EH (cell line): ENCODE measurements around the gene GTF2F1.
A peak's percentile ranks its signal among the peaks of the same experiment; 100 is the strongest.
"Not testable (repeated sequence)": the region's sequence is repeated elsewhere in the genome, so short reads cannot be mapped to it uniquely, and the experiment has no call there.

ENCODE experiments used
- DNase-seq: peaks from one replicate; pipeline ENCODE4 v3.0.0-alpha.2; 2015; ENCODE audit warnings: low read depth

The GTF2F1 gene, protein sequence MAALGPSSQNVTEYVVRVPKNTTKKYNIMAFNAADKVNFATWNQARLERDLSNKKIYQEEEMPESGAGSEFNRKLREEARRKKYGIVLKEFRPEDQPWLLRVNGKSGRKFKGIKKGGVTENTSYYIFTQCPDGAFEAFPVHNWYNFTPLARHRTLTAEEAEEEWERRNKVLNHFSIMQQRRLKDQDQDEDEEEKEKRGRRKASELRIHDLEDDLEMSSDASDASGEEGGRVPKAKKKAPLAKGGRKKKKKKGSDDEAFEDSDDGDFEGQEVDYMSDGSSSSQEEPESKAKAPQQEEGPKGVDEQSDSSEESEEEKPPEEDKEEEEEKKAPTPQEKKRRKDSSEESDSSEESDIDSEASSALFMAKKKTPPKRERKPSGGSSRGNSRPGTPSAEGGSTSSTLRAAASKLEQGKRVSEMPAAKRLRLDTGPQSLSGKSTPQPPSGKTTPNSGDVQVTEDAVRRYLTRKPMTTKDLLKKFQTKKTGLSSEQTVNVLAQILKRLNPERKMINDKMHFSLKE

DNA sequence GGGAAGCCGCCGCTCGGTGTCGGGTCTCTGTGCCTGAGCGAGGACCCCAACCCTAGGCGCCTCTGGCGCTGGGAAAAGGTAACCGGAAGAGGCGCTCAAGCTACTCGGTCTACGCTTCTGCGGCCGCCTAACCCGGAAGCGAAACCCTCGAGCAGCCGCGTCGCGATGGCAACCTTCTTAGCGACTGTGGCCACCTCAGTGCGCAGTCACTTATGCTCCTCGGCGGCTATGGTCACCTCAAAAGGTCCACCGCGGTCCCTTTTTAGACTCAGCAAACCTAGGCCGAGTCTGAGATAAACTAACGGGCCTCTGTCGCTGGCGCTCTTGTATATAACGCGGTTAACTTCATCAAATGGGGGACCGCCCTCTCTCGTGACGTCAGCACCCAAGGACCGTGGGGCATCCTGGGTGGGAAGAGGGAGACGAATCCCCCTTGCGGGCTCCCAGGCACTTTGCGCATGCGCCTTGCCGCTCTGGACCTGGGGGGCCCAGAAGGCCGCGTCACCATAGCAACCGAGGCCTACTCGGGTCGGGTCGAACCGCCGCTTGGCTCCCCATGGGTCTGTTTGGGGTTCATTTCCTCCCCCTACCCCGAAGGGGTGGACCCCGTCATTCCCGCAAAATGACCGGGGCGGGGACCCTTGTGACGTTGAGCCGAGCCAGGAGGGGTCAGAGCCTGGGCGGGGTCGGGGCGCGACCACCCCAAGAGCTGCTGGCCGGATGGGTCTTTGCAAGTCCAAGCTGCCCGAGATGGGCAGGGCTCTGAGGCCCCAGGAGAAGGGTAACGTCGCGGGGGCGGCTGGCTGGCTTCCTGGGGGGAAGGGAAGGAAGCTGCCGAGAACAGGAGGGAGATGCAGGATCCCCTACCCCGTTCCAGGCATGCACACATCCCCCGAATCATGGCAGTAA is at the start of gene GTF2F1:
GTF2F1 (minus strand) TSS at position 91 of the 909 bp plus-strand sequence. CDS start 169 bp downstream, outside the sequence.
- peak; percentile 97 for DNase-seq

DNA sequence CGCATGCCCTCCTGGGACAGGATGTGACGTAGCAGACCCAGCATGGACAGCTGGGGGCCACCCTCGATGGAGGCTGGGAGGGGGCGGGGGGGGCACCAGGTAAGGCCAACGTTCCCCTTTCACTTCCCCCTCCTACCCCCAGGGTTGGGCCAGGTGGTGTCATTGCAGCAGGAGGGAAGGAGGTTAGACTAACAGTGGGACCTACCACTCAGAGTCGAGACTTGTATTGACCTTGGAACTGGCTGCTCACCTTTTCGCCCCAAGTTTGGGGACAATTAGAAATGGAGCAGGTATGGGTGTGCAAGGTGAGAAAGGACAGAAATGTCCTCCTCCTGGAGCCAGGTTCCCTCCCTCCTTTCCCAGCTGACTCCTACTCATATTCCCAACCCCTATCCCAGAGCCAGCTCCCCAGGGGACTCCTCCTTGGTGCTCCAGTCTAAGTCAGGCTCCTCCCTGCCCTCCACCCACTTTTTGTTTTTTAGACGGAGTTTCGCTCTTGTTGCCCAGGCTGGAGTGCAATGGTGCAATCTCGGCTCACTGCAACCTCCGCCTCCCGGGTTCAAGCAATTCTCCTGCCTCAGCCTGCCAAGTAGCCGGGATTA is 49.2 kb upstream of the GTF2F1 start:
- no peak for DNase-seq

DNA sequence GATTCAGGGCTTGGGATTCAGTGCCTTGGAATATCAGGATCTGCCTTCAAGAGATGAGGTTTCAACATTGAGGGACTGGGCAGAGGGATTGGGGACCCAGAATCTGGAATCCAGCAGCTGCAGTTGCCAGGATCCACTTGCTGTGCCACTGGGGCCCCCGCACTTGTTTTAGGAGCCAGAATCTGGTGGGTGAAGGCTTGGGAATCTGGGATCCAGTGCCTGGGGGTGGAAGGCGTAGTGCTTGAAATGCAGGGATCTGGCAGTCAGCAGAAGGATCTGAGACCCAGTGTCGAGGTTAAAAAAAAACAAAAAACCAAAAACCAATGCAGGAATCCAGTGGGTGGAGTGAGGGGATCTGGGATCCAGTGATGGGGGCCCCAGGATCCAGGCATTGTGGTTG is 47.9 kb upstream of the GTF2F1 start:
- no peak for DNase-seq

DNA sequence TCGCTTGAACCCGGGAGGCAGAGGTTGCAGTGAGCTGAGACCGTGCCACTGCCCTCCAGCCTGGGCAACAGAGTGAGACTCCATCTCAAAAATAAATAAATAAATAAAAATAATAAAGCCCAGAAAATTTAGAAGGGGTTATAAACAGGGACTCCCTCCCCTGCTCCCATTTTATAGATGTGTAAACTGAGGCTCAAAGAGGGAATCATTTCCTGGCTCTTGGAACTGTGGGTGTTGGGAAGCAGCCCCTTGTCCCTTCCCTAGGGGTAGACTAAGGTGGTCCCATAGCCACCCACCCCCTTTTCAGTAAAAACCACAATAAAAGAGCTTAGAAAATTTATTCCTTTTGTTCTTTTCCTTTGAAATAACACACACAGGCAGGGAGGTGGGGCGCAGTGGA is 46.8 kb upstream of the GTF2F1 start:
- no peak for DNase-seq

DNA sequence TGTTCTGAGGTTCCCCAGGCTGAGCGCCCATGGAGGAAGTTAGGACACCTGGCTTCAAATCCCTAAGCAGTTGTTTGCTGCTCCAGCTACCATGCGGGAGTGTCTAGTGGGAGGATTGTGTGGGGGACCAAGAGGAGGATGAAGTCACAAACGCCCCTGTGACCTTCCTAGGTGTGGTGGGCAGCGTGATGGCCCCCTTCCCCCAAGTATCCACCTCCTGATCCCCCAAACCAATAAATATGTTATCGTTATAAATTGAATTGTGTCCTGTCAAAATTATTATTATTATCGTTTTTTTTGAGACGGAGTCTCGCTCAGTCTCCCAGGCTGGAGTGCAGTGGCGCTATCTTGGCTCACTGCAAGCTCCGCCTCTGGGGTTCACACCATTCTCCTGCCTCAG is 40.7 kb upstream of the GTF2F1 start, which contains the start of gene SLC25A41:
SLC25A41 (minus strand) TSS at position 101 of the 400 bp plus-strand sequence; CDS start at position 31, 70 bp downstream.
- no peak for DNase-seq

DNA sequence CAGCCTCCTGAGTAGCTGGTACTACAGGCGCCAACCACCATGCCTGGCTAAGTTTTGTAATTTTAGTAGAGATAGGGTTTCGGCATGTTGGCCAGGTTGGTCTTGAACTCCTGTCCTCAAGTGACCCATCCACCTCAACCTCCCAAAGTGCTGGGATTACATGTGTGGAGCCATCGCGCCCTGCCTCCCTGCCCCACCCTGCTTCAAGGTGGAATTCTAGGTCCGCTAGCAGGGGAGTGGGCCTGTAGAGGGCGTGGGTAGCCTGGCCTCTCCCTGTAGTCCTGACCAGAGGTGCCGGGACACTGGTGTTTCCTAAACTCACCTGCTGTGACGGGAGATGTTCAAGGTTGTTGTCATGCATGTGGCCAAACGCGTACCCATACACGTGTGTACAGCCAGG is 40.2 kb upstream of the GTF2F1 start:
- no peak for DNase-seq

DNA sequence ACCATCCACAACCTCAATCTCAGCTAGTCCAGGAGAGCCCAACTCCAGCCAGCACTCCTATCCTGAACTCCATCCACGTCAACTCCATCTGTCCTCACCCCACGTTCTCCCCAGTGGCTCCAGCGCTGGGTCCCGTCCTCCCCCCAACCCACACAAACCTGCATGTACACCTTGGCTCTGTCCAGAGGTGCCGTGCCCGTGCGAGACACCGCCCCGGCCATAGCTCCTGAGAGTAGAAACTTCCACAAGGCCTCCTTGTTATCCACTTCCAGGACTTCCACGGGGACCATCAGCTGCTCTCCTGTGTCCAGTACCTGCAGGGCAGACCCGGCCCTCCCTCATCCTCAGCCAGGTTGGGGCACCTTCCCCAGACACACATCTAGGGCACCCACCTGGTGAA is 38.9 kb upstream of the GTF2F1 start:
- DNase-seq = no peak

DNA sequence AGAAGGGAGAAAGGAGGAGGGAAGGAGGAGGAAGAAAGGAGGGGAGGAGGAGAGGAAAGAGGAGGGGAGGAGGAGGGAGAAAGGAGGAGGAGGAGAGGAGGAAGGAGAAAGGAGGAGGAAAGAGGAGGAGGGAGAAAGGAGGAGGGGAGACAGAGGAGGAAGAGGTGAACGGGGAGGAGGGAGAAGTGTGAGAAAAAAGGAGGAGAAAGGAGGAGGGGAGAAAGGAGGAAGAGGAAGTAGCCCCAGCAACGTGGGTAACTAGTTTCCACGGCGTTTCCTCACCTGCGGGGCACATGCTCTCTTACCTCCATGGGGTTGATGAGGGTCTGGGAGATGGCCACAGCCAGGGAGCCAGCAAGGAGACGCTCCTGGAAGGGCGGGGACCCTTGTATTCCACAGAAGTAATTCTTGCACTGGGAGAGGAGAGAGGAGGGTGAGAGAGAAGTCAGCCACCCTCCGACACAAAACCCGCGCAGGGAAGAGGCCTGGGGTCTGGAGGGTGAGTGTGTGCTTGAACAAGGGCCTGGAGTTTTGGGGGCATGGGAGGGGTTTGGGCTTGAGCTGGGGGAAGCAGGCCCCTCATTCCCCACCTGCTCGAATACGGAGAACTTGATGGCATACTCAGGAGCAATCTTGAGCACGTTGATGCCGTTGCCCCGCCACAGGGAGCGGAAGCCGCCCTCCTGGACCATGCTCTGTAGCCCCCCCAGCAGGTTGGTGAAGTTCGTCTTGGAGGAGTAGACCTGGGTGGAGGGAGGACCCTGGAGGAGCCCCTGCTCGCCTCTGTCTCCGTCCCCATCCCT is 36.7 kb upstream of the GTF2F1 start:
- DNase-seq = no peak

DNA sequence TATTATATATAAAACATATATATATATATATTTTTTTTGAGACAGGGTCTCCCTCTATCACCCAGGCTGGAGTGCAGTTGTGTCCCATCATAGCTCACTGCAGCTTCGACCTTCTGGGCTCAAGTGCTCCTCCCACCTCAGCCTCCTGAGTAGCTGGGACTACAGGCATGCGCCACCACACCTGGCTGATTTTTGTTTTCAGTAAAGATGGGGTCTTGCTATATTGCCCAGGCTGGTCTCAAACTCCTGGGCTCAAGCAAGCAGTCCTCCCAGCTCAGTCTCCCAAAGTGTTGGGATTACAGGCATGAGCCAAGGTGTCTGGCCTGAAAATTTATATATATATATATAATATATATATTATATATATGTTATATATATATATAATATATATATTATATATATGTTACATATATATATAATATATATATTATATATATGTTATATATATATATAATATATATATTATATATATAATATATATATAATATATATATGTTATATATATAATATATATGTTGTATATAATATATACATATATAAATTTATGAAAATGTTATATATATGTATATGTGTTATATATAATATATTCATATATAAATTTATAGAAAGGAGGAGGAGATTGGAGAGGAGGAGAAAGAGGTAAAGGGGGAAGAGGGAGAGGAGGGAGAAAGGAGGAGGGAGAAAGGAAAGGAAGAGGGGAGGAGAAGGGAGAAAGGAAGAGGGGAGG is 35.9 kb upstream of the GTF2F1 start:
- DNase-seq = not testable (repeated sequence)

DNA sequence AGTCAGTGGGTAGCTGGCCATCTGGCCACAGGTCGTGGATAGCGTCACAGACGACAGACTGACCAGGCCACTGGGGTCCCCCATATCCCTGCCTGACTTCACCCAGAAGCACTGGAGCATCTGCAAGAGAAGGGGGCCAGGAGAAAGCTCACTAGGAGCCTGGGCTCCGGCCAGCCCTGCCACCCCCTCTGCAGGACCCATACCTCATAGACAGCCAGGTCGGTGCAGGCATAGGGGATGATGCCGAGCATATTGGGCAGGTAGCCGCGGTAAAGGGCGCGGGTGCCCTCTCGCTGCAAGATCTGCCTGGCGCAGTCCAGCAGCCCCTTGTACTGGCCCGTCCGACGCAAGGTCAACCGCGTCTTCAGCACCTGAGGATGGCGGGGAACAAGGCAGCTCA is 34.2 kb upstream of the GTF2F1 start:
- DNase-seq = no peak

DNA sequence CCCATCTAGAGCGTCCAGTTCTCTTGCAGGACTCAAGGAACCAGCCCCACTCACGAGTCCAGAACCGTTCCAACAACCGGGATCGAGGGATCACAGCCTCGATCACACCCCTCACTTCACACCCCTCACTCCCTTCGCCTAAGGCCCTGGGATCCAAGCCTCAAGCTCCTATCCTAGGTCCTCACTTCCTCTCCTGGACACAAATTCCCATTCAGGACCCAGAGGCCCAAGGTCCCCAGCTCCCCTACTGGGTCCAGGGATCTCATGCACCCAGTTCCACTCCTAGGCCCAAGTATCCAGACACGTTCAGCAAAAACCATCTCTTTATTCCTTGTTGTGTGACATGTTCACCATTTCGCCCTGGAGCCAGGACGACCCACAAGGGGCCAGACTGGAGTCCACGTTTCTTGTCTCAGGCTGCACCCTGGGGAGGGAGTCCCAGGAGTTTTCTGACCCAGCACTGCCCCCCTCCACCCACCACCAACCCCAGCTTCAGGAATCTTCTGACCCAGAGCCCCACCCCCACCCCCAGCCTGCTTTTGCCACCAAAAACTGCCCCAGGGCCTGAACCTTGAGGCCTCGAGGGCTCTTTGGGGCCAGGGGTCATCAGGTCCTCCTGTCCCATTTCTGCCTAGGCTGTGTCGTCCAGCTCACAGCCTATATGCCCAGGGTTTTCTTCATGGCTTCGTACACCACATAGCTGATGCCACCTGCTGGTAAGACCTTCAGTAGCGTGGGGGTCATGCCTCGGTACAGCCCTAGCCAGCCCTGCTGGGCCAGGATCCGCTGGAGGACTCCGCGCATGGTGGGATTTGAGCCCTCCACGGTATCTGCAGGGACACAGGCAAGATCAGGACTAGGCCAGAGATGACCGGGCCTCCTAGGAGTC is 33.0 kb upstream of the GTF2F1 start:
- DNase-seq = no peak

DNA sequence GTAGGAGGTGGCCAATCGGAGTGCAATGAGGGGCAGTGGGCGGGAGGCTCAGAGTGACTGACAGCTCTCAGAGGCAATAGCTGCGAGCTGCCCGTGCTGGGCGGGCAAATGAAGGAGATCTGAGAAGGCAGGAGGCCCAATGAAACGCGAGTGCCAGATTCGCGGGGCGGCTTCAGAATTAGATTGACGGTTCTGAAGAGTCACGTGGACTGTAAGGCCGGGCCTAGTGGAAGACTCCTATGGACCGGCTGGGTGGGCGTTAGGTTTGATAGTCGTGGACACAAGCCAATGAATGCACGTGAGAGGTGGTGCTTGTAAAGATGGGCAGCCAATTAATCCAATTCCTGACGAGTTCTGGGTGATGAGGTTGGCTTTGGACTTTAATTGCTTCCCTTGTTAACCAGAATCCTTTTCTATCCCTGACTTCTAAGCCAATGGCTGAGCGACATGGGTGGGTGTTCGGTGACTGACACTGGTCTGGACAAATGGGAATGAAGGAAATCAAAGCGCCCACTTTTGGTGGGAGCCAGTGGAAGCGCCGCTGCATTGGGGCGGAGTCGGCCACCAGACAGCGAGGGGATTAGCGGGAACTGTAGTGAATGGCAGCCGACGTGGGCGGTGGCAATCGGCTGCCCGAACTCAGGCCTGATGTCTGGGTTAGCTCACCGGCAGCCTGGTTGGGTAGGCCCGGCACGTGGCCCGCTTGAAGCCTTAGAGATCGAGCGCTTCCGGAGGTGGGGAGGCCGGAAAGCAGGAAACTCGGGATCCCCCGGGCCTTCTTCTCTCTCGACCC is 32.2 kb upstream of the GTF2F1 start:
- DNase-seq = peak; percentile 100

DNA sequence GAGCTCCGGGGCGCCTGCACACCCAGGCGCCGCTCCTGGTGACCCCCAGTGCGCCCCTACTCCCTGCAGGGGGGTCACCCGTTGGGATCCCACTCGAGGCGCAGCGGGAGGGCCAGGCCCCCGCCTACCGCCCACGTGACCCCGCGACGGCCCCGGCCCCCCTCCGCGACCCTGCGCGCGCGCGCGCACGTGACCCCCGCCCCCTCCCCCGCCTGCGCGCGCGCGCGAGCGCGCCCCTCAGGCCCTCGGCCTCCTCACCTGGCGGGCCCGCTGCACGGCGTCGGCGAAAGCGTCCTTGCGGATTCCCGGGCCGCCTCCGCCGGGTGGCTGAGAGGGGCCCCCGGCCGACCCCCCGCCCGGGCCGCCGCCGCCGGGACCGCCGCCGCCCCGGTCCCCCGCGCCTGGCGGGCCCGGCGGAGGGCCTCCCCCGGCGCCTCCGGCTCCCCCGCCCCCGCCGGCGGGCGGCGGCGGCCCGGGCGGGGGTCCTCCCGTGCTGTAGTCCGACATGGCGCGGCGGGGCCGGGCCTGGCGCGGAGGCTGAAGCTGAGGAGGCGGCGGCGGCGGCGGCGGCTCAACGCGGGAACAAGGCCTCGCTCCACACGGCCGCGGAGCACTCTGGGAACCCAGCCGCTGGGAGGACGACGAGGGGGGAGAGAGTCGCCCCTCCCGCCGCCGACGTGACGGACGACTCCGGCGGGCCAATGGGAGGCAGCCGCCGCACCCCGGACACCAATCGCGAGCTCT is 31.4 kb upstream of the GTF2F1 start, which contains the start of gene KHSRP:
KHSRP (minus strand) TSS at position 617 of the 744 bp plus-strand sequence; CDS start at position 507, 110 bp downstream.
- DNase-seq = peak; percentile 7

DNA sequence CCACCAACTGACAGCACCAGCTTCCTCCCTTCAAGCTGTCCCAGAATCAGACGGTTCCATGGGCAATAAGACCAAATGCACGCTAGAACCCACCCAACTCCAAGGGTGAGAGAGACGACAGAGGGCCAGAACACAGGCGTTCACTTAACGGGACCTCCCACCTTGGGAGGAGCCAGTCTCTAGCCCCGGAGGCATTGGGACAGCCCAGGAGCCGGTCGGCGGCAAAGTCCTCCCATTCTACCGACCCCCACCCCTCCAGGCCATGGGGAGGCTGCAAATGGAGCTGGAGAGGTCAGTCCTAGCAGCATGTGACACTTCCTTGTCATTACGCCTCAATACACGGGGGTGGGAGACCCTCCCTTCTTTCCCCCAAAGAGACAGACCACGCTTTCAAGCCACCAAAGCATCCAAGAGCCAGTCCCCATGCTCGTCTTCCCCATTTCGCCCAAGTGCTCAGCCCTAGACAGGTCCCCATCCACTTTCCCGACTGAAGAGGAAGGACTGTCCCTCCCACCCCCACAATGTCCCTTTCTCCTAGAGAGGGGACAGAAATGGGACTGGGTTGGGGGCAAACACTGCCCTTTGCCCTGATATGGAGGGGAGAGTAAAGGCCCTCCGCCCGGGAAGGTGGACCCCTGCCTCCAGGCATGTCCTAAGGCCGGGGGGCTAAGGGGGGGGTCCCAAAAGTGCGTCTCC is 30.7 kb upstream of the GTF2F1 start:
- DNase-seq = peak; percentile 66

DNA sequence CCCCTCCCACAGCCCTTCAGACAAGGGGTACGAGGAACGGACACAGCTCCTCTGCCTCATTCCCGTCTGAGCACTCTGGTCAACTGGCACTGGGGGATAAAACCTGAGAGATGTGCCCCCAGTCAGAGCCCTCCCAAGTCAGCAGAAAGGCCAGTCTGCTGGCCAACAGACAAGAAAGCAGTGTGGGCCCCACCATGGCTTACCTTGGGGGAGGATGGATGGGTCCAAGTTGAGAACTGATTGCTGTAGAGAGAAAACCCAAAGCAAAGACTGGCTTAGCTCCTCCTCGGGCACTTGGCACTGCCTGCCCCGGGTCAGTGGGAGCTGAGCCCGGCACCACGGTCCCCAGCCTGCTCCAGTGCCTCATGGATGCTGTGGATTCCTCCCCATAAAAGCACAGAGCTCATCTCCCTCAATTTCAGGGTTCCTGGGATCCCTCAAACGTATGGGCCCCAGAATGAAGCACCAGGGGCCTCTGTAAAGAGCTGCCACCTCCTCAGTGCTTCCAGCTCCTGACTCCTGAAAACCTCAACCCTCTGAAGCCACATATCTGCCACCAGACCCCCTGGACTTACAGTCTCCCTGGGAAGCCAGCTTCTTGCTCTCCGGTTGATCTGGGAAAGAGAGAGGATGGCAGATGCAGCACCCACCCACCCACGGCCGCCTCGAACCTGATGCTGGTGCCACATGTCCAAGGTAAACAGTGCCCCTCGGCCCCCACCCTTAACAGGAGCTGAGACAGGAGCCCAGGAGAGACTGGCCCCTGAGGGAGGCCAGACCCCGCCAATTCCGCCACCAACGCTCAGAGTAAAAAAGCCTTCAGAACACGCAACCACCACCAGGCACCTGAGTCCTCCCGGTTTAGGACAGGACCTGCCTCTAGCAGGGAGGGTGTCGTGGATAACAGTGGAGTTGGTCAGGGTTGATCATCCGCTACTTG is 28.4 kb upstream of the GTF2F1 start:
- DNase-seq = no peak

DNA sequence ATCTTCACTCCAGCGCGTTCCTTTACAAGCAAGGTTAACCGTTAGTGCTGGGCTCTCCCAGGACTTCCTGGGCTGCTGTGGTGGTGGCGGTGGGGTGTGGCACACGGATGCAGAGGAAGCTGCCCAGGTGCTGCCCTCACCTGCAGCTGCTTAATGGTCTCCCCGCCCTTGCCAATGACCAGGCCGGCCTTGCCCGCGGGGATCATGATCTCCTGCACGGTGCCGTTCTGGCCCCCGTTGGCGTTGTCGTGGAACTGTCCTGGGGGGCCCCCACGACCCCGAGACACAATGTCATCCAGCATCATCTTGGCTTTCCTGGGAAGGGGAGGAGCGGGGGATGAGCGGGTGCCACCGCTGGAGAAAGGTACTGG is 25.6 kb upstream of the GTF2F1 start:
- DNase-seq = no peak
